Endothelial cell of umbilical vein (primary cell): ENCODE data around the gene TTC39A. TPM values are rescaled to one million over a fixed set of nuclear protein-coding genes. Genes with fewer than 3 reads are reported as not detected.

Experiments used
- BruUV-seq: library from RNA; stranded (reverse); fragments of 400-500 nt; replicated peaks from 2 replicates; lab custom pipeline; 2021; lab: Mats Ljungman, UMichigan
- CTCF ChIA-PET: fragments of 300-600, 350-600 bp; sonication (Branson Sonifier 250); formaldehyde crosslinking; loops from one replicate; lab custom pipeline; 2021; ENCODE audit warnings: antibody characterized with exemption, inconsistent platforms; lab: Charles Lee
- POLR2A ChIA-PET: fragments of 300-600, 350-600 bp; sonication (Branson Sonifier 250); formaldehyde crosslinking; loops from one replicate; lab custom pipeline; 2021; ENCODE audit warnings: antibody characterized with exemption, inconsistent platforms; lab: Charles Lee
- DNase-seq: peaks from one replicate; pipeline ENCODE4 v3.0.0-alpha.2; 2011; ENCODE audit warnings: low read depth, low spot score
- FAIRE-seq: peaks from 2 replicates; lab custom pipeline; 2011; peaks lifted over from hg19 to GRCh38; lab: Jason Lieb, UNC
- H2AFZ ChIP-seq: 2 replicates; pipeline ENCODE4 v1.6.0; 2012; ENCODE audit warnings: low read depth, low read length, control low read depth, inconsistent platforms
- H3K27ac ChIP-seq: 2 replicates; pipeline ENCODE4 v1.5.1; 2011; ENCODE audit warnings: low read depth, mild to moderate bottlenecking, control low read depth, low read length, moderate library complexity; ENCODE audit not compliant: insufficient read depth
- H3K27me3 ChIP-seq, 2 experiments: 2 replicates each; pipeline versions ENCODE4 v1.6.0 to v1.6.1; 2011; ENCODE audit warnings: low read length in 2 of 2, mixed read lengths in 1 of 2; ENCODE audit not compliant: control insufficient read depth in 2 of 2, insufficient read depth in 2 of 2
- H3K36me3 ChIP-seq, 2 experiments: 2 replicates in 1 of 2; 3 replicates in 1 of 2; pipeline ENCODE4 v1.5.1; 2011; ENCODE audit warnings: low read length in 2 of 2, mild to moderate bottlenecking in 1 of 2, moderate library complexity in 1 of 2; ENCODE audit not compliant: control insufficient read depth in 2 of 2, insufficient read depth in 2 of 2; ENCODE audit errors: extremely low read depth in 1 of 2
- H3K4me1 ChIP-seq: 3 replicates; pipeline ENCODE4 v1.5.1; 2011; ENCODE audit warnings: mild to moderate bottlenecking, low read length; ENCODE audit not compliant: control insufficient read depth, insufficient read depth; ENCODE audit errors: extremely low read depth
- H3K4me2 ChIP-seq: 2 replicates; pipeline ENCODE4 v1.6.1; 2011; ENCODE audit warnings: low read length, control low read depth, mixed read lengths; ENCODE audit not compliant: insufficient read depth
- H3K4me3 ChIP-seq, 3 experiments: fragments of 200-600 bp in 1 of 3; sonication (generic), shearing (Covaris generic) in 1 of 3; replicated peaks in 1 of 3; 2 replicates each; pipeline ENCODE4 v1.5.1; 2011 to 2016; ENCODE audit warnings: control low read depth in 3 of 3, low read length in 3 of 3, mild to moderate bottlenecking in 2 of 3, inconsistent platforms in 1 of 3, low read depth in 1 of 3, moderate library complexity in 1 of 3; ENCODE audit not compliant: insufficient read depth in 1 of 3
- H3K79me2 ChIP-seq: 2 replicates; pipeline ENCODE4 v1.6.0; 2012; ENCODE audit warnings: low read length, inconsistent platforms; ENCODE audit not compliant: control insufficient read depth, insufficient read depth
- H3K9ac ChIP-seq: replicated peaks from 2 replicates; pipeline ENCODE3; 2011; ENCODE audit warnings: low read length, control low read depth; ENCODE audit not compliant: insufficient read depth; ENCODE audit errors: extremely low read depth
- H3K9me1 ChIP-seq: replicated peaks from 3 replicates; pipeline ENCODE4 v1.6.0; 2011; ENCODE audit warnings: mild to moderate bottlenecking, low read length; ENCODE audit not compliant: control insufficient read depth, insufficient read depth; ENCODE audit errors: extremely low read depth
- H3K9me3 ChIP-seq: replicated peaks from 2 replicates; pipeline ENCODE4 v1.5.1; 2012; ENCODE audit warnings: low read length, inconsistent platforms; ENCODE audit not compliant: control insufficient read depth, insufficient read depth
- H4K20me1 ChIP-seq: replicated peaks from 2 replicates; pipeline ENCODE3; 2011; ENCODE audit warnings: mild to moderate bottlenecking, low read length; ENCODE audit not compliant: control insufficient read depth, insufficient read depth; ENCODE audit errors: extremely low read depth
- CTCF ChIP-seq, 2 donors: IDR thresholded peaks; 1 replicate in 1 of 2; 2 replicates in 1 of 2; pipeline ENCODE4 v1.5.1; 2011; ENCODE audit warnings: low read length in 2 of 2, mild to moderate bottlenecking in 2 of 2, moderate library complexity in 2 of 2, control low read depth in 1 of 2, inconsistent platforms in 1 of 2, low read depth in 1 of 2; ENCODE audit not compliant: insufficient read depth in 1 of 2; ENCODE audit errors: extremely low read depth in 1 of 2
- EZH2 ChIP-seq: IDR thresholded peaks from 2 replicates; pipeline ENCODE4 v1.6.1; 2012; ENCODE audit warnings: borderline replicate concordance, low read depth, mild to moderate bottlenecking, moderate library complexity, low read length, inconsistent platforms; ENCODE audit not compliant: severe bottlenecking
- FOS ChIP-seq: IDR thresholded peaks from 2 replicates; pipeline ENCODE4 v1.6.1; 2011; ENCODE audit warnings: mild to moderate bottlenecking, low read length, moderate library complexity, borderline replicate concordance; ENCODE audit not compliant: insufficient read depth
- GATA2 ChIP-seq: IDR thresholded peaks from 2 replicates; pipeline ENCODE4 v1.7.0; 2011; ENCODE audit warnings: low read depth, mild to moderate bottlenecking, moderate library complexity, mixed read lengths, low read length; ENCODE audit not compliant: insufficient read length, insufficient read depth
- JUN ChIP-seq: IDR thresholded peaks from 2 replicates; pipeline ENCODE4 v1.6.1; 2011; ENCODE audit warnings: borderline replicate concordance, low read depth; ENCODE audit not compliant: insufficient read length, insufficient read depth
- MAX ChIP-seq: IDR thresholded peaks from 2 replicates; pipeline ENCODE4 v1.6.1; 2011; ENCODE audit not compliant: insufficient read depth, insufficient read length
- MYC ChIP-seq: IDR thresholded peaks from one replicate; pipeline ENCODE4 v1.6.1; 2011; ENCODE audit warnings: mild to moderate bottlenecking, low read depth, low read length
- POLR2A ChIP-seq: IDR thresholded peaks from 2 replicates; pipeline ENCODE4 v1.6.1; 2012; ENCODE audit warnings: low read depth, mild to moderate bottlenecking, control low read depth, low read length
- POLR2AphosphoS5 ChIP-seq: IDR thresholded peaks from 2 replicates; pipeline ENCODE4 v1.6.1; 2012; ENCODE audit warnings: low read depth, mild to moderate bottlenecking, control low read depth, low read length, moderate library complexity; ENCODE audit not compliant: insufficient read depth
- dilution Hi-C: fragments of 300-500 bp; cut with MboI; formaldehyde crosslinking; loops from one replicate; pipeline ENCODE4 v1.15.0; 2019; ENCODE audit warnings: low sequenced_read_pairs; ENCODE audit not compliant: extremely low pct_ligation_motif_present
- intact Hi-C: fragments of 100-400 bp; cut with micrococcal nuclease; formaldehyde crosslinking; loops from one replicate; pipeline ENCODE4 v1.10.0; 2022
- polyA plus RNA-seq, 4 experiments: library from polyadenylated mRNA; depleted of rRNA in 3 of 4; stranded (reverse) in 3 of 4; unstranded in 1 of 4; fragments of >200 nt; gene quantifications; 2 replicates each; pipeline versions ENCODE4 v1.2.1 to v1.2.3, GENCODE V29; 2011 to 2012; ENCODE audit warnings: missing spikeins in 1 of 4
- total RNA-seq: library from RNA; stranded (reverse); gene quantifications from 2 replicates; pipeline ENCODE4 v1.2.3, GENCODE V29; 2021

TTC39A gene
- total and polyA plus RNA-seq, 2 donors (not counting 3 experiments of a cell fraction or from before 2014, with no cell fraction given), result 1.1 to 1.7 TPM

- Histone ChIP-seq H3K27ac (no peak overlapping the region), H2AFZ (no peak overlapping the region), H3K4me1 (no peaks in the 10 kb centered on the region), H3K79me2 (no peaks in the 10 kb centered on the region), H3K9me3 (no peaks in the 10 kb centered on the region), H3K9me1 (no peaks in the 10 kb centered on the region), H4K20me1 (no peaks in the 10 kb centered on the region), H3K36me3 (no peaks in the 10 kb centered on the region), H3K4me2 (no peak overlapping the region), H3K9ac (no peak overlapping the region), H3K27me3 (peaks cover 16 to 19% of the 10 kb centered on the region in 2 experiments), H3K4me3 (no peak overlapping the region)
- ChIA-PET CTCF (interaction anchor here (0.7 to 2.0 kb wide), 3 partner anchors 9 to 76 kb away, joined by 3 to 5 read pairs (median 3); no protein-coding TSS in a partner anchor), POLR2A (no interaction called here)
- DNase-seq, result no peak
- no peak for TF ChIP-seq CTCF (IDR thresholded peaks at IDR 0.05; ENCODE audit: extremely low read depth in 1 of 2, insufficient read depth in 1 of 2, low read depth in 1 of 2, low read length in 2 of 2)
- TF ChIP-seq JUN, result no peak
- no peak for TF ChIP-seq POLR2AphosphoS5
- no peak for TF ChIP-seq GATA2
- no peak for TF ChIP-seq MAX
- no peak for TF ChIP-seq FOS
- TF ChIP-seq EZH2, result no peak
- no peak for TF ChIP-seq POLR2A
- no peak for TF ChIP-seq MYC
- dilution Hi-C loops, result no loop called here
- no peak for FAIRE-seq
- BruUV-seq, result no TSS peak
- intact Hi-C loops, result no loop called here
These were observed 10.0 kb upstream of the TTC39A start for GRCh38 chr1:51340380-51340779.
